HG02571 (cell line): ENCODE results near the gene INPP5A.
"Not testable (repeated sequence)": the region's sequence is repeated elsewhere in the genome, so short reads cannot be mapped to it uniquely, and the experiment has no call there.

Experiments used
- ATAC-seq: cut with Tn5 transposase; IDR thresholded peaks from one replicate; pipeline ENCODE4 v1.9.1; 2021; ENCODE audit warnings: mild to moderate bottlenecking, moderate library complexity; ENCODE audit not compliant: unreplicated experiment

The INPP5A gene

DNA sequence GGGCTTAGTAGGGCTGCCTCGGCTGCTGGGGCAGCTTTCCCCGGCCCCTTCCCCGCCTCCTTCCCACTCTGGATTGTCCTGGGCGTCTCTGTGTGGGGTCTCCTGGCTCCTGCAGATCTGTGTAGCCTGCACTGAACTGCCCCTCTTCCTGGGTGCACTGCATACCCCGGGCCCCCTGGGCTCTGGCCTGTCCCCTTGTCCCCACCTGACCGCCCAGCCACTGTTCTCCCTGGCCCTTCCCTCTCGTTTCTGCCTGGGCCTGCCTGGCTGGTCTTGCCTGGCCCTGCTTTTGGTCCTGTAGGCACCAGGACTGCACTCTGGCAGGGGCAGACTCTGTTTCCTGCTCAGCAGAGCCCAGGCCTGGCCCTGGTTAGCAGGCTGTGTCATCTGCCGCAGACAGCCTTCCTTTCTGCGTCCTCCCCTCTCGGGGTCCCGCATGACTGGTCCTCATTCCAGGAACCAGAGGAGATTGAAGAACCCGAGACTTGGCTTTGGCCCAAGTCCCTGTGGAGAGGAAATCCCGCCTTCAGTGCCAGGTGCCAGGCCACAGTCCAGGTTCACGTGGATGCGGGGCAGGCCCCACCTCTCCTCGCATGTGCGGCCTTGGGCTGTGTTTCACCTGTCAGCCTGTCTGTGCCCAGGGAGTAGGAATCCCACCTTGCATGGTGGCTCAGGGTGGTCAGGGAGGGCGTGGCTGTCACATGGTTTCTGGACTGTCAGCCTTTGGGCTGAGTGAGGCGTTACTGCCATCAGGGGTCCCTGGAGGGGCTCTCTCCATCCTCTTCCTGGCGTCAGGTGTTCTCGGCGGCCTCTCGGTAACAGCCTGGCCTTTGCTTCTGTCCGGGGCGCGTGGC is 9.2 kb downstream of the INPP5A start:
- ATAC-seq, result no peak

DNA sequence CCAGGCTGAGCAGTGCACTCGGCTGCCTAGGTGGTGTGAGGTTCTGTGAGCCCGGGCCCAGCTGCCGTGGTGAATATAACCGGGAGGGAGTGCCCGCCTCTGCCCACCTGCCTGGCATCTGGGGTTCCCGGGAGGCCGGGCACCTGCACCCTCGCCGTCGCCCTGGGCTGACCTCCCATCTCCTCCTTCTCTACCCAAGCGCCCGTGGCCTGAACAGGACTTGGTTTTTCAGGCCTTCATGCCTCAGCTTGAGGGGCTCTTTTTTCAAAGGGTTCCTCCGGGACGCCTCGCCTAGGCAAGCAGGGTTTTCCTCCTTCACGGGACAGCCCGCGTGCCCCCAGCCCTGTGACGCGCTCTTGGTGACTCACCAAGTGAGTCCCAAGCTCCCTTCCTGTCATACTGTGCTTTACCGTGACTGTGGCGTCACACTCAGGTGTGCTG is 9.9 kb downstream of the INPP5A start:
- ATAC-seq, result no peak

DNA sequence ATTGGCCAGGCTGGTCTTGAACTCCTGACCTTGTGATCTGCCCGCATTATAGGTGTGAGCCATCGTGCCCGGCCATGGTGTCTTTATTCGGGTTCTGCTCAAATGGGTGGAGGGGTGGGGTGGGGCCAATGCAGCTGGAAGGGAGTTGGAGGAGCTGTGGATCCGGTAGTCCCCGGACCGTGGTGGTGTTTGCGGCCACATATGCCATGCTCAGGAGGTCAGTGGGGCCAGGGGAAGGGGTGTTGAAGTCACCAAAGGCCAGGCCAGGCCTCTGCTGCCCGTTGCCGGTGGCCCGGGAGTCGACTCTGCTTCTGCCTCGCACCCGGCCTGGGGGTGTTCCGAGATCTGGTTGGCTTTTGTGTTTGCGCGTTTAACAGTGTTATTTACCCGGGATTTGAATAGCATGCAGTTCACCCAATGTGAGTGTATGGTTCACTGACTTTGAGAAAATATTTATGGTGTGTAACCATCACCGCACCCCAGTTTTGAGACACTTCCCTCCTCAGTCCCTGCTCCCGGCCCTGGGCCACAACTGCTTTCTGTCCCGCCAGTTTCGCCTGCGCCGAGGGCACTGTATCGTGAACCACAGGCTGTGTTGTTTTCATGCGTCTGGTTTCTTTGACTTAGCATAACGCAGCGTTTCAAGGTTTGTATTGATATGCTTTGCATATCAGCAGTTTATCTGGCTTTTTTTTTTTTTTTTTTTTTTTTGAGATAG is 10.7 kb downstream of the INPP5A start:
- ATAC-seq, result no peak

DNA sequence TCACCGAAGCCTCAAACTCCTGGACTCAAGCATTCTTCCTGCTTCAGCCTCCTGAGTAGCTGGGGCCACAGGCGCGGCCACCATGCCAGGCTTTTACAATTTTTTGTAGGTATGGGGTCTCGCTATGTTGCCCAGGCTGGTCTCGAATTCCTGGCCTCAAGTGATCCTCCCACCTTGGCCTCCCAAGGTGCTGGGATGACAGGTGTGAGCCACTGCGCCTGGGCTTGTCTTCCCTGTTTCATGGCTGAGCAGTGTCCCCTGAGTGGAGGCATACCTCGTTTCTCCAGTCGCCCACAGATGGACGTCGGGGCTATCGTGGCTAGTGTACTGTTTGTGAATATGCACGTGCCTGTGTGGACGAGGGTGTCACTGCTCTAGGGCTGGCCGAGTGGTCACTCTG is 11.3 kb downstream of the INPP5A start:
- no peak for ATAC-seq

DNA sequence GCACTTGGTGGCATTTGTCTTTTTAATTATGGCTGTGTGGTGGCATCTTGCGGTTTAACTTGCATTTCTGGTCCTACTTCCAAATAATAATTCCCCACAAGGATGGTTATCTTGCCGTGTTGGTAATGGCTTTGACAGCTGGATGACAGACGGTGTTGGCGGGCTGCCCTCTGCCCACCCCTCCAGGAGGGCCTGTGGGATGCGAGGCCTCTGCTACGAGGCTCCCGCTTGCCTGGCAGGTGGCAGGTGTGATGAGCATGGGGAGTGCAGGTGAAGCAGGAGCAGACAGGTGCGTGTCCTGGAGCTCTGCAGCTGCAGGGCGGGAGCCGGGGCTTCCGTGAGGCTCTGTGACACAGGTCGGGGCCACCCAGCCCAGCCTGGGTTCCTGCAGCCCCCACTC is 11.8 kb downstream of the INPP5A start:
- ATAC-seq, result no peak

DNA sequence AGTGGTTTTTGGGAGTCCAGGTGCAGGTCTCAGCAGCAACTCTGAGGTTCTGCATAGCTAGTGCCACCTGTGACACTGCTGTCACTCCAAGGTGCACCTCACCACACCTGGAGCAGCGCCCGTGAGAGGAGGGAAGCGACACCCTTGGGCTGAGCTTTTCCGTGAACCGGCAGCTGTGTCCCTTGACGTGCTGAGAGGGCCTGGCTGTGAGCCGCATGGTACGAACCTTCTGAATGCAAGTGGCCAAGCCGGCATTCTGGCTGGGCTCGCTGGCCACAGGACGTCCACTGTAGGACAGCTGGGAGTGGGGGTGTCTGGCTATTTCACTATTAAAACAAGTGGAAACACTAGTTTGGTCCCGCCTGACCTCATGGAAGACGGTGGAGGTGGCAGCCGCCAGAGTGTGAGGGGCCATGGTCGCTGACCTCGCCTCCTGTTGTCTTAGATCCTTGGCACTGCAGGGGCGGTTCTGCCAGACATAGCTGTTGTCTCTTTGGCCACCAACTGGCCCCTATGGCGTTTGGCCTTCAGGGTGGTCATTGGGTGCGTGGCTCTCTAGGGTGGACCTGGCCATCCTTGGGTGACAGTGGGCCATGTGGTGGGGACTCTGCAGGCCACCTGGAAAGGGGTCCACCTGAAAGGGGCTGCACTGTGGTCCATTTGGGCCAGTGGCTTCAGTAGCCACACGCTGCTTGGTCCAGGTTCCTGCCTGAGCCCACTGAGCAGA is 12.9 kb downstream of the INPP5A start:
- no peak for ATAC-seq

DNA sequence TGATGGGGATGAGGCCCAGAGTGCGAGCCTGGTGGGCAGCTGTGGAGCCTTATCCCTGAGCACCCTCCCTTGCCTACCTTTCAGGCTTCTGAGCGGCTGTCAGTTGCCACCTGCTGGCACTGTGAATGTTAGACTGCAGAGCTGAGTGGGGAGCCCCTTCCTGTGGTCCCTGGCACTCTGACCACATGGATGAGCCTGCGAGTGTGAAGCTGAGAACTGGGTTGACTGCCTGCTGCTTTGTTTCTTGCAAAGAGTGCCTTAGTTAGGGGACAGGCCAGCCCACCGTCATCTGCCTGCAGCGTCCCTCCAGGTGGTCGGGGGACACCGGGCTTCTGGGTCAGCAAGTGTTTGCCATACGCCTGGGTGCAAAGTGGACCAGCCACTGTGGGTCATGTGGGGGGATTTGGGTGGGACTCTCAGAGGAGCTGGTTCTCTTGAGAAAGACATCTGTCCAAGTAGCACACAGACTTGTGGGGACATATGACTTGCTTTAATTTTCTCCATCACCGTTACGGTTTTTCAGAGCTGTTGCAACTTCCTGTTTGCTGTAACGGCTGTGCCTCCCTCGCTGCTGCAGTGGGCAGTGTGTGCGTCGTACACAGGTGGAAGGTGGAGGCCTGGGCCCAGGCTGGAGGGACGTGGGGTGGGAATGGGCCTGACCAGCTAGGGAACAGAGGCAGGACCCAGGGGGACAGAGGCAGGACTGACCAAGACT is 13.7 kb downstream of the INPP5A start:
- peak; percentile 62 for ATAC-seq

DNA sequence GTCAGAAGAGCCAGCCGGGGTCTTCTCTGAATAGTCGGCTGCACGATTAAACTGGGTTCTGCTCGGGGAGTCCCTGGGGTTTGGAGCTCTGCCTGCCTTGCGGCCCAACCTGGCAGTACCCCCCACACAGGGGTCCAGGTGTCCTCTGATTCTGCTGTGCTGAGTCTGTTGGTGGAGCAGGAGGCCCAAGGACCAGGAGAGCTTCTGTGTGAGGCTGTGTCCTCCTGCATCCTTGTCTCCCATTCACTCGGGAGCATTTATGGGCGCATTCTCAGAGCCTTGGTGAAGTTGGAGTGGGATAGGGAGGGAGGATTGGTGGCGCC is 14.2 kb downstream of the INPP5A start:
- no peak for ATAC-seq

DNA sequence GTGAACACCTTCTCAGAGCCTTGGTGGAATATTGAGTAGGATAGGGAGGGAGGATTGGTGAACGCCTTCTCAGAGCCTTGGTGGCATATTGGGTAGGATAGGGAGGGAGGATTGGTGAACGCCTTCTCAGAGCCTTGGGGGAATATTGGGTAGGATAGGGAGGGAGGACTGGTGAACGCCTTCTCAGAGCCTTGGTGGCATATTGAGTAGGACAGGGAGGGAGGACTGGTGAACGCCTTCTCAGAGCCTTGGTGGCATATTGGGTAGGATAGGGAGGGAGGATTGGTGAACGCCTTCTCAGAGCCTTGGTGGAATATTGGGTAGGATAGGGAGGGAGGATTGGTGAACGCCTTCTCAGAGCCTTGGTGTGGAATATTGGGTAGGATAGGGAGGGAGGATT is 15.0 kb downstream of the INPP5A start:
- not testable (repeated sequence) for ATAC-seq

DNA sequence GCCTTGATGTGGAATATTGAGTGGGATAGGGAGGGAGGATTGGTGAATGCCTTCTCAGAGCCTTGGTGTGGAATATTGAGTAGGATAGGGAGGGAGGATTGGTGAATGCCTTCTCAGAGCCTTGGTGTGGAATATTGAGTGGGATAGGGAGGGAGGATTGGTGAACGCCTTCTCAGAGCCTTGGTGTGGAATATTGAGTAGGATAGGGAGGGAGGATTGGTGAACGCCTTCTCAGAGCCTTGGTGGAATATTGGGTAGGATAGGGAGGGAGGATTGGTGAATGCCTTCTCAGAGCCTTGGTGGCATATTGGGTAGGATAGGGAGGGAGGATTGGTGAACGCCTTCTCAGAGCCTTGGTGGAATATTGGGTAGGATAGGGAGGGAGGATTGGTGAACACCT is 16.0 kb downstream of the INPP5A start:
- not testable (repeated sequence) for ATAC-seq

DNA sequence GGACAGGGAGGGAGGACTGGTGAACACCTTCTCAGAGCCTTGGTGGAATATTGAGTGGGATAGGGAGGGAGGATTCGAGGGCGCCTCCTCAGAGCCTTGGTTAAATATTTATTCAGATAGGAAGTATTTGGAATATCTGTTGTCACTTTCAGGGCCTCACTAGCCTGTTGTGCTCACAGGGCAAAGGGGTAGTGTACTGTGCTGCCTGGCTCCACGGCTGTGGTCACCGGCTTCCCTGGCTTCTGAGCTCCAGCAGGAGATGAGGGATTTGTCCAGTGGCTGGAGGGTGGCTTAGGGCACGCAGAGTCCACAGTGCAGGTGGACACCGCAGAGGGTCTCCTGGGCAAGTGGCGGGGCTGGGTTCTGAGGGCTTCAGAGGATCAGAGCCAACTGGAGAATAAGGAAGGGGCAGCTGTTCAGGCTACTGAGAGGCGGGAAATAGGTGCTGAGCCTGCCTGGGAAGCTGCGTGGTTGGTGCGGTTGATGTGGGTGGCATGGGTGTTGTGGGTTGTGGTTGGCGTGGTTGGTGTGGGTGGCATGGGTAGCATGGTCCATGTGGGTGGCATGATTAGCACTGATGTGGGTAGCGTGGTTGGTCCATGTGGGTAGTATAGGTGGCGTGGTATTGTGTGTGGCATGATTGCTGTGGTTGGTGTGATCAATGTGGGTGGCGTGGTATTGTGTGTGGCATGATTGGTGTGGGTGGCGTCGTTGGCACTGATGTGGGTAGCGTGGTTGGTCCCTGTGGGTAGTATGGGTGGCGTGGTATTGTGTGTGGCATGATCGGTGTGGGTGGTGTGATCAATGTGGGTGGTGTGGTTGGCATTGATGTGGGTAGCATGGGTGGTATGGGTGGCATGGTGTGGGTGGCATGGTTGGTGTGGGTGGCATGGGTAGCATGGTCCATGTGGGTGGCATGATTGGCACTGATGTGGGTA is 16.7 kb downstream of the INPP5A start:
- no peak for ATAC-seq

DNA sequence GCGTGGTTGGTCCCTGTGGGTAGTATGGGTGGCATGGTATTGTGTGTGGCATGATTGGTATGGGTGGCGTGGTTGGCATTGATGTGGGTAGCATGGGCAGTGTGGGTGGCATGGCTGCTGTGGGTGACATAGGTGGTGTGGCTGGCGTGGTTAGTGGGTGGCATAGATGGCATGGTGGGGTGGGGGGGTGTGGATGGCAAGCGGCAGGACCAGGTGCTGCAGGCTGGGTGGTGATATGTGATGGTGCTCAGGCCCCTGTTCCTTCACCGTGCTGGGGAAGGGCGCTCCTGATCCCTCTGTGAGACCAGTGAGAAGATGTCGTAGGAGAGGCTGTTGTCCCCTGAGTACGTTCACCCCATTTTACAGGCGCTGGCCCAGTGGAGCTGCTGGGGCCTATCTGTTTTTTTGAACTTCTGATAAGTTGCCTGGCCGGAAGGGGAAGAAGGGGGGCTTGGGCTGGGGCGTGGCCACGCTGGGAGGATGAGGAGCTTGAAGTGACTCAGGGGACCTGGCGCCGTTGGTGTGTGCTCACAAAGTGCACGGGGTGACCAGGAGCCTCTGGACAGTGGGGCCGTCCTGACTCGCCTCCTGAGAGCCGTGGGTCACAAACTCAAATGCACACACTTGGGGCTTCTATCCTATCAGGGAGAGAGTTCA is 17.5 kb downstream of the INPP5A start:
- no peak for ATAC-seq

DNA sequence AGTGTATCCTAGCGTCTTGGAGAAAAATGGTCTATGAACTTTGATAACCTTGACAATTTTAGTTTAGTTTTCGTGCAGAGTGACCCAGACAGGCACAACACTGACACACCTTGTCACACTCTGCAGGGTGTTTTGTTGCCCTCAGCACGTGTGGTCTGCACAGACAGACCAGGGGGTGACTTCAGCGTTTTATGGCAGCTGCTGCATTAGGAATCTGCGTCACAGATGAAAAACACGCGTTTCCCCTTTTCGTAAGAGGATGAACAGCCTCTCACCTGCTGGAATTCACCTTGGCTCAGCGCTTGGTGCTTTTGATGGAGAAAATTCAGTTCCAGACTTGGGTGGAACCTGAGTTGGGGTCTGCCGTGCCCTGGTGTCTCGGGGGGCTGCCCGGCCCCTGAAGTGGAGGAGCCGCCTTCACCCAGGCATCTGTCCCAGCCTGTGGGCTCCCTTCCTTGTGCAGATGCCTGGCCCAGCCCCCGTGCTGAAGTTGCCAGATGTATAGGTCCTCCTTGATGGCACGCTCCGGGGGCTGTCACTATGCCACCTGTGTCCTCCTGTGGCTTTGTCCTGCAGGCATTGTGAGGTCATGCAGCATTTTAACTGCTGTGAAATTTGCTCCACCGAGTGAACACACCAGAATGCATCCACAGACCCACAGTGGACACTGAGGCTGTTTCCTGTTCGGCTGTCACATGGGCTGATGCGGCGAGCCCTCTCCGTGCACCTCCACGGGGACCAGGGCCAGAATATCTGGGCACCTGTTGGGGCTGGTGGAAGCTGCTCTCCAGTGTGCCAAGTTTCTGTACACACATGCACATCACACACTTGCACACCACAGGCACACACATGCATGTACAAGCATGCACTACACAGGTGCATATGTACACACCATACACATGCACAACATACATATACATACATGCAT is 18.3 kb downstream of the INPP5A start:
- no peak for ATAC-seq

DNA sequence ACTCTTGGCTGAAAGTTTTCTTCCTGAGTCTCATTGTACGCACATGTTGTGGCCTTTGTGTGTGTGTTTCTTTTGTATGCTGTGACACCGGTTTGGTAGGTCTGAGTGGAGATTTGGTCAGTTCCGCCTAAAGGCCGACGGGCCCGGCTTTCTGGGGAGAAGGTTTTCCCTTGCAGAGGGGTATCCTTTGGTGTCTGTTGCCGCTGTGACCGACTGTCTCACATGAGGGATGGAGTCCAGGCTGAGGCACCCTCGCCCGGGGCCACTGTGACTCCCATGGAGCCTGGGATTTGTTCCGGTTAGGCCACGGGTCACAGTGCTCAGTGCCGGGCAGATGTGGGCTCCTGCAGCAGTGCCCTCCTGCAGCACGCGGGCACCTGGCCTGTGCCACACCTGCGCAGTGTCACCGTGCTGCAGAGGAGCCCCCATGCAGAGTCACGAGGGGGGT is 19.4 kb downstream of the INPP5A start:
- ATAC-seq, result no peak

DNA sequence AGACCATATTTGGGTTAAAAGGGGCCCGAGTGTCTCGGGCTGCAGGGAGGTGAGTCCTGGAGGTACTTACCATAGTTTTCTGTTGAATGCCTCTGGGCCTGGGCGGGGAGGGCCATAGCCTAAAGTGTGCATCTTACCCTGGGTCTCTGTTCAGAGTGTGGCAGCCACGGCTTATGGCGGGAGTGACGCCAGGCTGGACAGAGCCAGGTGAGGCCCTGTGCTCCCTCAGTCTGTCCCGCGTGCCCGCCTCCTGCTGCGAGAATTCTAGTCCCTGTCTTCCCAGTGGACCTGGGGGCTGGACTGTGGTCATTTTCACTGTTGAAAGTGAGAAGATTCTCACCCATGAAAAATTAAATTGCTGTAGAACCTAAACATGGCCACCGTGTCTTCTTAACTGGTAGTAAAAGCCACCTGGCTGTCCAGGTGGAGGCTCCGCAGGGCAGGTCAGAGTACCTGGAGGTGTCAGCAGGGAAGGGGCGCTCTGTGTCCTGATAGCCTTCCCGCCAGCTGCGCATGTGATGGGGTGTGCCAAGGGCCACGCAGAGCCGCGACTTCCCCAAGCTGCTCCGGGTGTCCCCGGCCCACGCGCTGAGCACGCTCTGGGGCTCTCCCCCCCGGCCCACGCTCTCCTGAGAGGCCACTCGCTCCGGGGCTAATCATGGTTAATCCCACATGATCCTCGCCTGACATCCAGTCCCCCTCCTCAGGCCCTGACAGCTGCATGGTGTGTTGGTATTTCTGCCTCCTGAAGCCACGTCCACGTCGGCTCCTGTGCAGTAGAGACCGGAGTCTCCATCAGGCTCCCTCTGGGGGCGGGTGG is 20.3 kb downstream of the INPP5A start:
- no peak for ATAC-seq

DNA sequence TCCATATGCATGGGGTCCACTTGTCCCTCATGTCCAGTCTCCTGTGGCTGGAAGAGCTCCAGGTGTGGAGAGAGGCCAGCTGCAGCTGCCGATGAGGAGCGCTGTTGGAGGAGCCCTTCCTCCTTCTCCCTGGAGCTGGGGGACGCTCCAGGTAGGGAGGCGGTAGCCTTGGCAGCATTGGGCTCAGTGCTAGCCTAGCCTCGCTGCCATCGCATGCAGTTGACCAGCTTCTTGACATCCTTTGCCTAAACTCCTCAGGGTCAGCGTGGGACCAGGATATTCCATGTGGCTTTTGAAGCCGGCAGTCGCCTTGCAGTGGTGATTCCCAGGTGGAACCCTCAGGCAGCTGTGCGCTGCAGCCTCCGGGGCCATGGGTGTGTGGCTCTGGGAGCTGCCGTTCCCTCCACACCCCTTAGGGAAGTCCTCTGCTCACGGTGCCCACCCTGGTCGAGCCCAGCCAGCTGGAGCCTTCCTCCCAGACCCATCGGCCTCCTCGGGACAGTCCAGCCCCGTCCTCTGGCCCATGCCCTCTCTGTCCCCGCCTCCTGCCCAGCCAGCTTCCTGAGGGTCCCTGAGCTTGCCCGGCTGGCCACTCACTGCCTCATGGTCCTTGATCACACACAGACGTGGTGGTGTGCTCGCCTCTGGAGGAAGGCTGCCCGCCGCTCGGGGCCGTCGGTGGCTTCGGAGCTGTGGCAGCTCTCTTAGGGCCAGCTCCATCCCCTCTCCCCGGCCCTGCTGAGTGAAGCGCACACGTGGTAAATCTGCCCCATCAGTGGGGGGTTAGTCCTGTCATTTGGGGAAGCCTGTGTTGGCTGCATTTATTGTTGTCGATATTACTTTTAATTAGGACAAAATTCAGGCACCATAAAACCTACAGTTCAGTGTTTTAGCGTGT is 21.2 kb downstream of the INPP5A start:
- ATAC-seq, result no peak

DNA sequence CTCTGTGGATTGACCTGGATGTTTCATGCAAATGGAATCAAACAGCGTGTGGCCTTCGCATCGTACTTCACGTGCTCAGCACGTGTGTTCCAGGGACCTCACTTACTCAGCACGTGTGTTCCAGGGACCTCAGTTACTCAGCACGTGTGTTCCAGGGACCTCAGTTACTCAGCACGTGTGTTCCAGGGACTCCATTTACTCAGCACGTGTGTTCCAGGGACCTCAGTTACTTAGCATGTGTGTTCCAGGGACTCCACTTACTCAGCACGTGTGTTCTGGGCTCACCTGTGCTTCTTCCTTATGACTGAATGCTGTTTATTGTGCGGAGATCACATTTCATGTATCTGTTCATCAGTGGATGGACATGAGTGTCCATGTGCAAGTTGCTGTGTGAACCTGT is 22.0 kb downstream of the INPP5A start:
- ATAC-seq, result no peak
